GM23248 (cell line): ENCODE data around the gene SUFU.

ENCODE experiments used
- EZH2 ChIP-seq: fragments of 200-600 bp; sonication (generic); IDR thresholded peaks from 2 replicates; pipeline ENCODE4 v1.6.1; 2018; ENCODE audit warnings: antibody characterized with exemption, mild to moderate bottlenecking; ENCODE audit not compliant: insufficient read depth, poor library complexity, severe bottlenecking
- EZH2phosphoT487 ChIP-seq: fragments of 200-600 bp; sonication (generic); IDR thresholded peaks from 2 replicates; pipeline ENCODE4 v1.6.1; 2018; ENCODE audit warnings: antibody characterized with exemption, moderate library complexity, mild to moderate bottlenecking, low read depth; ENCODE audit not compliant: insufficient read depth

- TF ChIP-seq EZH2, result no peak
- TF ChIP-seq EZH2phosphoT487, result no peak
These were observed 94.5 kb downstream of the SUFU start for GRCh38 chr10:102598243-102598642.
